ENCODE results near the gene AMDHD2.

Gene AMDHD2

GRCh38 chr16:2480948-2481347 lies 39.2 kb upstream of the AMDHD2 start:
- CTCF ChIA-PET = interaction anchor here (1.5 kb wide), 1 partner anchor 20 kb away, joined by 3 read pairs; no protein-coding TSS in a partner anchor

GRCh38 chr16:2481676-2482075 lies 38.5 kb upstream of the AMDHD2 start:
- CTCF ChIA-PET = interaction anchor here (1.5 kb wide), 1 partner anchor 20 kb away, joined by 3 read pairs; no protein-coding TSS in a partner anchor
- no peak for DNase-seq (ENCODE audit: extremely low spot score)
- TF ChIP-seq HDGF (IDR thresholded peaks at IDR 0.05; ENCODE audit: borderline replicate concordance) = no peak
- TF ChIP-seq NFRKB (IDR thresholded peaks at IDR 0.05) = no peak
- no peak for TF ChIP-seq ARNT (IDR thresholded peaks at IDR 0.05)
- TF ChIP-seq SUZ12 (IDR thresholded peaks at IDR 0.05) = no peak
- no peak for TF ChIP-seq TARDBP (IDR thresholded peaks at IDR 0.05)
- no peak for TF ChIP-seq ZNF384 (IDR thresholded peaks at IDR 0.05)
- TF ChIP-seq CTBP1 (IDR thresholded peaks at IDR 0.05; ENCODE audit: borderline replicate concordance) = no peak
- no peak for TF ChIP-seq L3MBTL2 (conservative IDR thresholded peaks at IDR 0.05)
- no peak for TF ChIP-seq ELF4 (IDR thresholded peaks at IDR 0.05)
- TF ChIP-seq SP1 (IDR thresholded peaks at IDR 0.05) = no peak
- TF ChIP-seq FOXA1 (IDR thresholded peaks at IDR 0.05) = no peak
- TF ChIP-seq FOXM1 (IDR thresholded peaks at IDR 0.05; ENCODE audit: borderline replicate concordance) = no peak
- no peak for TF ChIP-seq FOXK2 (IDR thresholded peaks at IDR 0.05)
- no peak for TF ChIP-seq BHLHE40 (IDR thresholded peaks at IDR 0.05; ENCODE audit: borderline replicate concordance)
- no peak for TF ChIP-seq LEF1 (IDR thresholded peaks at IDR 0.05; ENCODE audit: borderline replicate concordance)
- POLR2A ChIA-PET = no interaction called here

More at GRCh38 chr16:2480948-2481347, 39.2 kb upstream of the AMDHD2 start:
- no peak for TF ChIP-seq NFRKB (IDR thresholded peaks at IDR 0.05)
- TF ChIP-seq PKNOX1 (IDR thresholded peaks at IDR 0.05) = no peak
- TF ChIP-seq FOXA1 (IDR thresholded peaks at IDR 0.05) = no peak
- no peak for TF ChIP-seq BHLHE40 (IDR thresholded peaks at IDR 0.05; ENCODE audit: borderline replicate concordance)
- POLR2A ChIA-PET = interaction anchor here (0.7 kb wide), 1 partner anchor 10 kb away, joined by 3 read pairs; the partner anchor contains the start of gene NTN3
- no peak for DNase-seq (ENCODE audit: extremely low spot score)

- DNase-seq (ENCODE audit: extremely low spot score) = no peak
- POLR2A ChIA-PET = interaction anchor here (1.5 kb wide), 1 partner anchor 14 kb away, joined by 5 read pairs; no protein-coding TSS in a partner anchor
- no peak for TF ChIP-seq BHLHE40 (IDR thresholded peaks at IDR 0.05; ENCODE audit: borderline replicate concordance)
- CTCF ChIA-PET = interaction anchor here (1.5 kb wide), 1 partner anchor 19 kb away, joined by 3 read pairs; no protein-coding TSS in a partner anchor
Measured at GRCh38 chr16:2482249-2482648, 37.9 kb upstream of the AMDHD2 start.

- CTCF ChIA-PET = interaction anchor here (0.9 kb wide), 1 partner anchor 19 kb away, joined by 6 read pairs; no protein-coding TSS in a partner anchor
- TF ChIP-seq TARDBP (IDR thresholded peaks at IDR 0.05) (no peak), SUZ12 (IDR thresholded peaks at IDR 0.05) (no peak), FOXK2 (IDR thresholded peaks at IDR 0.05) (no peak), SP1 (IDR thresholded peaks at IDR 0.05) (no peak), FOXM1 (IDR thresholded peaks at IDR 0.05; ENCODE audit: borderline replicate concordance) (no peak), BHLHE40 (IDR thresholded peaks at IDR 0.05; ENCODE audit: borderline replicate concordance) (no peak), L3MBTL2 (conservative IDR thresholded peaks at IDR 0.05) (no peak), PKNOX1 (IDR thresholded peaks at IDR 0.05) (no peak), ZNF384 (IDR thresholded peaks at IDR 0.05) (no peak), LEF1 (IDR thresholded peaks at IDR 0.05; ENCODE audit: borderline replicate concordance) (no peak), NFRKB (IDR thresholded peaks at IDR 0.05) (no peak), HDGF (IDR thresholded peaks at IDR 0.05; ENCODE audit: borderline replicate concordance) (no peak), ARNT (IDR thresholded peaks at IDR 0.05) (no peak), ELF4 (IDR thresholded peaks at IDR 0.05) (no peak)
- POLR2A ChIA-PET = interaction anchor here (1.5 kb wide), 1 partner anchor 14 kb away, joined by 5 read pairs; no protein-coding TSS in a partner anchor
- no peak for DNase-seq (ENCODE audit: extremely low spot score)
Measured at GRCh38 chr16:2482708-2483534, 37.2 kb upstream of the AMDHD2 start.

GRCh38 chr16:2483939-2484897 lies 36.0 kb upstream of the AMDHD2 start:
- ChIA-PET POLR2A (interaction anchor here (1.0 to 1.3 kb wide), 2 partner anchors 13 to 17 kb away, joined by 3 read pairs; partner anchors contain the start of gene NTN3), CTCF (interaction anchor here (1.0 kb wide), 1 partner anchor 17 kb away, joined by 3 read pairs; no protein-coding TSS in a partner anchor)
- DNase-seq (ENCODE audit: extremely low spot score) = no peak
- TF ChIP-seq FOXA1 (IDR thresholded peaks at IDR 0.05) (no peak), ZNF384 (IDR thresholded peaks at IDR 0.05) (no peak), FOXK2 (IDR thresholded peaks at IDR 0.05) (no peak), ARNT (IDR thresholded peaks at IDR 0.05) (no peak), TARDBP (IDR thresholded peaks at IDR 0.05) (no peak)

GRCh38 chr16:2484898-2485508 lies 35.2 kb upstream of the AMDHD2 start:
- ChIA-PET POLR2A (interaction anchor here (1.0 to 1.3 kb wide), 2 partner anchors 14 to 18 kb away, joined by 3 read pairs; partner anchors contain the start of gene NTN3), CTCF (no interaction called here)
- TF ChIP-seq PKNOX1 (IDR thresholded peaks at IDR 0.05) (no peak), ARNT (IDR thresholded peaks at IDR 0.05) (no peak), HDGF (IDR thresholded peaks at IDR 0.05; ENCODE audit: borderline replicate concordance) (no peak), ELF4 (IDR thresholded peaks at IDR 0.05) (no peak), TARDBP (IDR thresholded peaks at IDR 0.05) (no peak), FOXK2 (IDR thresholded peaks at IDR 0.05) (no peak), ZNF384 (IDR thresholded peaks at IDR 0.05) (no peak), SUZ12 (IDR thresholded peaks at IDR 0.05) (no peak)

More at GRCh38 chr16:2484898-2485508, 35.2 kb upstream of the AMDHD2 start:
- DNase-seq (ENCODE audit: extremely low spot score) = no peak

All from HEK293T (cell line).